CD4-positive, alpha-beta T cell treated with Interleukin-4 for 4 hours (primary cell): ENCODE results near the gene ACACB.

ENCODE experiments used
- DNase-seq: peaks from one replicate; pipeline ENCODE4 v3.0.0-alpha.2; 2020

The ACACB gene

DNA sequence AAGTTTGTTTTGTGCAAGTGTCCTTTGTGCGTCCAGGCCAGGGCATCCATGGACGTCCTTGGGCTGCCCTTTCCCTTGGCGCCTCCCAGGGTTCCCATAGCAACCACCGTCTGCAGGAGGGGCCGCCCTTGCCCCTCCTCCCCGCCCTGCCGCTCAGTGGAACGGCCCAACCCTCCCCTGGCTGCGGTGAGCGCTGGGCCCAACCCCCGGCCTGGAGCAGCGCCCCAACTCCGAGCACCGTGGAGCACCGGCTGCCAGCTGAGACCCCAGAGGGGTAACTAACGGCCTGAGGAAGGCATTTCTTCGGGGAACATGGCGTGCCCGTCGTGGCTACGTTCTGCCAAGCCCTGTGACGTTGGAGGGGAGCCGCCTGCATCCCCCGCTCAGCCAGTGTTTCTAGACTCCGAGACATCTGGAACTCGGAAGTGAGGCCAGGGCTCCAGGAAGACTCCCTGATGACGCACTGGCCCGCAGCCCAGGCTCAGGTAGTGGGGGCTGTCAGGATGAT is 5.3 kb upstream of the ACACB start:
- peak; percentile 38 for DNase-seq

DNA sequence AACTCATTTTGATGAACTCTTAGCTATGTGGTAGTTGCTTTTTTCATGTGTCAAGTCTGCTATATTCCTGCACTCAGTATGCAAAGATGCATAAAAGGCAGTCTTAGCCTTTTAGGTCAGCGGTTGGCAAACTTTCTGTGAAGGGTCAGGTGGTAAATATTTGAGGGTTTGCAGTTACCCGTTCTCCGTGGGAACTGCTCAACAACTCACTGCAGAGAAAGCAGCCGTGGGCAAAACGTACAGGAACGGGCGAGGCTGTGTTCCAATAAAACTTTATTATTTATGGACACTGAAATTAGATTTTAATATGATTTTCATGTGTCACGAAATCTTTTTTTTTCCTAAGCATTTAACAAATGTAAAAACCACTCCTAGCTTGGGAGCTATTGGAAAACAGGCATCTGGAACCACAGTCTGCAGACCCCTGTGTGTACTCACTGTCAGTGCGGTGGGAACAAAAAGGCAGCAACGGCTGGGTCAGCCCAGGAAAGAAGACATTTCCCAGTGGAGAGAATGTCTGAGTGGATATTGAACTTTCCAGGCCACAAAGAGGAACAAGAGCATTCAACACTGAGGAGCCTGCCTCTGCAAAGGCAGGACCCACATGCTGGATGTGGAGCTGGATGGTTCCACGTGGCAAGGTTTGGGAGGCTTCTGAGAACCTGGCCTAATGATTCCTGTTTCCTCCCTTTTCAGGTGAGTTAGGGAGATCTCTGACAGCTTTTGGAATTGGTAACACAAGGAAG is 3.5 kb upstream of the ACACB start:
- no peak for DNase-seq

DNA sequence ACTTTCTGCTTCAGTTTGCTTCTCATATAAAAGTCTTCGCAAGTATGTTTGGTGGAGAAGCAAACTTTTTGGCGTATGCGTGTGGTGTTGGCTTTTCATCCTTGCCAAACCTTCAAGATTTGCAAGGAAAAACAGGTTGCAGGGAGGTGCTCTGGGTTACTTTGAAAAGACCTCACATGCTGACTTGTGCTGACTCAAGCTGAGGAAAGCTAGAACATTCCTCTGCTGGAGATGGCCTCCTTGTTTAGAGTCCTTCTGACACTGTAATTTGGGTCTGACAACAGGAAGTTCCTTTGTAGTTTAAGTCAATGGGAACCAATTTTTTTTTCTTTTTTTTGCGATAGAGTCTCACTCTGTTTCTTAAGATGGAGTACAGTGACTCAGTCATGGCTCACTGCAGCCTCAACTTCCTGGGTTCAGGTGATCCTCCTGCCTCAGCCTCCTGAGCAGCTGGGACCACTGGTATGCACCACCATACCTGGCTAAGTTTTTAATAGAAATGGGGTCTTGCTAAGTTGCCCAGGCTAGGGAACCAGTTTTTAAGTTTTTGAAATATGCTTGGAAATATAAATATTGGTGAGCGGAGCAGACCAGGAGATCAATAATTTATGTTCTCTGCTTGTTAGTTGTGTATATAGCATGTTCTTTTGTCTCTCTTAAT is 2.6 kb upstream of the ACACB start:
- no peak for DNase-seq

DNA sequence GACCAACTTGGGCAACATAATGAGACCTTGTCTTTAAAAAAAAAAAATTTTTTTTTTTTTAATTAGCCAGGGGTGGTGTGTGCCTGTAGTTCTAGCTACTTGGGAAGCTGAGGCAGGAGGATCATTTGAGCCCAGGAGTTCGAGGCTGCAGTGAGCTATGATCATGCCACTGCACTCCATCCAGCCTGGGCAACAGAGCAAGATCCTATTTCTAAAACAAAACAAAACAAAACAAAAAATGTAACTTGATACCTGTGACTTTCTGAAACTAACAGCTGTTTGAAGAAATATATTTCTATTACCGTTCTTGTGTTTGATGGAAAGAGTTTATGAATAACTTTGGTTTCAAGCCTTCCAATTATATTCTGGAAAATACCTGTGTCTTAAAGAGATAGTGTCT is 1.7 kb upstream of the ACACB start:
- no peak for DNase-seq

DNA sequence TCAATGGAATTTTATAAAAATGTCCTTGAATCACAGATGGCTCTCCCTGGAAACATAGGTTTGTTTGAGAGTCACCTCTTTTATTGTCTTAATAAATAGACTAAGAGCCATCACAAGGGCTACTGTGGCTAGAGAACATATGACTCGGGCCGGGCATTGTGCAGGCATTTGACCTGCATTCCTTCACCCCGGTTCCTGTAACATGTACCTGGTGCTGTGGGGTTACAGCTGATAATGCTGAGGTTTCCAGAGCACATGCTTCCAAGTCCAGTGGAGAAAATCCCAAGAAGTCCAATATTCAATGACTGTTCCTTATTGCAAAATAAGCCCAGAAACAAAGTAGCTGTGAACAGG is 1.0 kb upstream of the ACACB start:
- no peak for DNase-seq

DNA sequence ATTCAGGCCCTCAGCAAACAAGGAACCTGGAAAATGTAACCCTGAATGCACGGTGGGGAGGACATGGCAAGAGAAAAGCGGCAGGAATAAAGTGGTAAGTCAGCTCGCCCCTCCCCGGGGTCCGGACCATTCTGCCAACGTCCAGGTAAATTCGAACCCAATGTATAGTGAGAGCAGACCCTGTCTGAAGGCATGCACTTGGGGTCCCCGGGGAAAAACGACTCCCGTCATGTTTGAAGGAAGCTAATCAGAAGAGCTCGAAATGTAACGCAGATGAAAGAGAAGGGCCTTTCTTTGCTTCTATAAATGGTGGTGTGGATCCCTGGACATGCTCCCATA is 193 bp downstream of the ACACB start:
- DNase-seq, result no peak

DNA sequence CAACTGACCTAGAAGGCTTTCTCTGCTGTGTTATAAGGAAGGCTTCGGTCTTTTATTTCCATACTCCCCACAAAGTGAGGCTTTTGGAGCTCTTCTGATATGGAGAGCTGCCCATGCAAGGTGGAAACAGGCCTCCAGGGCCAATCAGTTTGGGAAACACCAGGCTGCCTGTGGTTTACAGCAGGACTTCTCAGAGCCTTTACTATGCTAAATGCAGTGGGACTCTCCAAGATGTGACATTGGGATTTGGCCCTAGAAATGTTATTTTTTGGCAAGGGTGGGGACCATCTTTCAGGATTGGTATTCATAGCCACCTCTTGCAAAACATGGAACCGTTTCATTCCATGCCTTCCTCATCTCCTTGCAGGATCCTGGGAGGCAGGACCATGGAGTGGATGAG is 3.7 kb downstream of the ACACB start:
- DNase-seq, result no peak

DNA sequence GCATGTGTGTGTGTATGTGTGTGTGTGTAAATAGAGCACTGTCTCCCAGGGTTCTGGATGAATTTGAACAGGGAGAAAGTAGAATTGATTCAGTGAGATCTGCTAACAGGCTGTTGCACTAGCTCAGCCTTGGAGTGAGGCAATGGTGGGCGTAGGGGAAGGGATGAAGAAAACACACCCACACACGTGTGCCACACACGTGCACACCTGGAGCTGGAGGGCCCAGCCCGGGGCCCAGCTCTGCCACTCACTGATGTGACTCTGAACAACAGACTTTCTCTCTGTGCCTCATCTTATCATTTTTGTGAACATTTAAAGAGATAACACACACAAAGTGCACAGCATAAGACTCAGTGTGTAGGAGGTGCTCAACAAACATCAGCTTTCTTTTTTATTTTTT is 4.2 kb downstream of the ACACB start:
- no peak for DNase-seq

DNA sequence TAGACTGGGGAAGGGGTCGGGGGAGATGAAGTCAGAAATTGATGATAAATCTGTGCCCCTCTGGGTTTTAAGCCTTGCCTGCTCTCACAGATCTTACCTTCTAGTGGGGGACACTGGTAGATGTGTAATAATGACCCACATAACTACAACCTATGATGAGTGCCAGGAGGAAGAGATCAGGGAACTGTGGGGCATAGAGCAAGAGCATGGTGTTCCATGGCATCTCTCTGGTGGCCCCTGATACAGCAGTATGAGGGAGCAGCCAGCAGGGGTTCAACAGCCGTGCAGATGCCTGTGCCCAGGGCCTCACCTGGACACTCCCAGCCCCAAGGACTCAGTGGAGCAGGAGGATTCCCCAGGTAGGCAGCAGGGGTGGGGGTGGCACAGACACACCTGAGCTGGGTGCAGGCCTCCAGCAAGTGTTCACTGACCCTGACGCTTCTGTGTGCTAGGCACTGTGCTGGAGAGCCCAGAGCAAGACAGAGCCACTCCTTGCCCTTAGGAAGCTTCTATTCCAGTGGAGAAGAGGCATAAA is 5.0 kb downstream of the ACACB start:
- DNase-seq, result no peak

DNA sequence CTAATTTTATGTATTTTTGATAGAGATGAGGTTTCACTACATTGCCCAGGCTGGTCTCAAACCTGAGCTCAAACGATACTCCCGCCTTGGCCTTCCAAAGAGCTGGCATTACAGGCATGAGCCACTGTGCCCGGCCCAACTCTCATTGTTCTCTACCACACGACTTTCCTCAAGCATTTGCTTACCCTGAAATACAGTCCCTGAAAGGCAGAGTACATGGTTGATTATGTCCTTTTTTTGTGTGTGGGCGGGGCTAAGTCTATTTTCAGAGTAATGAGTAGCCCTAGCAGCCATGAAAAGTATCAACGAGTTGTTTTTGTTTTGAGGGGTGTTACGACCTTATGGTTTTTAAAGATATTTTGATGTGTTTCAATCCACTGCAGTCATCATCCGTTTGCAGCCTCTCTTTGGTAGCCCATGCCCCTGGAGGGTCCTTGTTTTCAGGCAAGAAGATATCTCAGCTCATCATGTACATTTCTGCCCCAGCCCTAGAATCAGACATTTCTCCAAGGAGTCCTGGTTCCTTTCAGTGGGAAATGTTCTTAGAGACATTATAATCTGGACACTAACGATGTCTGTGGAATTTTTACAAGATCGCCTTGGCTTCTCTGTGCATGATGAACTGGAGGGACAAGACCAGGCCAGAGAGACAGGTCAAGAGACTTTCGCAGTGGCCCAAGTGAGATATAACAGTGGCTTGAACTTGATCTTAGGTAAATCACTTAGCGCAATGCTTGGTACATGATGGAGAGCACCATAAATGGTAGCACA is 8.7 kb downstream of the ACACB start:
- no peak for DNase-seq

DNA sequence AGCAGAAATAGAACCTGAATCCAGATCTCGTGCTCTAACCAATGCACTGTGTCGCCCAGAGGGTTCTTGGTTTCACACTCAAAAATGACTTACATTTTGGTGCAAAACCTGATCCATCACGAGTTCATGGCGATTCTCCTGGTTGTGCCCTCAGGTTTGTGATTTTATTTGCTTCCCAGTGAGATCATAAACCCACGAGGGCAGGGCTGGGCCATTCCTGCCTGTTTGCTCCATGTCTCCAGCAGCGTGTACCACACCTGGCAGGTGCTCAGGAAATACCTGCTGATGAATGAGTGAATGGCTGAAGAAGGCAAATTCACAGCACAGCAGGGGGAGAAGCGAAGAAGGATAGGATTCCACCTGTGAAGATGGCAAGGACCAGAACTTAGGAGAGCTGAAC is 9.4 kb downstream of the ACACB start:
- no peak for DNase-seq

DNA sequence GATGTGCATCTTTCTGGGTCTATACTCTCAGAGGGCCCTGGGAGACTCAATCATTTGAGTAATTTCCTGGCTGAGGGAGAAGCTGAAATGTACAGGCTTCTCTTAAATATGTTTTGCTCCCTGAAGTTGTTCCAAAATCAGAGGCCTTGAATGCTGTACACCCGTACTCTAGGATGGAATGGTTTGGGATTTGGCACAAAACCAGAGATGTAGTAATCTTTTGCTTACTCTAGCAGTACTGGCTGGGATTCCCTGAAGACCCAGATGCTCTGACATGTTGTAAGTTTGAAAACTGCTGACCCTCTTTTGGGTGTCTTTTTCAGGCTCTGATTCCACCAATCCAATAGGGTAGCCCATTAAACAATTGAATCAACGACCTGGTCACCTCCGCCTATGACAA is 10.4 kb downstream of the ACACB start:
- DNase-seq, result no peak

DNA sequence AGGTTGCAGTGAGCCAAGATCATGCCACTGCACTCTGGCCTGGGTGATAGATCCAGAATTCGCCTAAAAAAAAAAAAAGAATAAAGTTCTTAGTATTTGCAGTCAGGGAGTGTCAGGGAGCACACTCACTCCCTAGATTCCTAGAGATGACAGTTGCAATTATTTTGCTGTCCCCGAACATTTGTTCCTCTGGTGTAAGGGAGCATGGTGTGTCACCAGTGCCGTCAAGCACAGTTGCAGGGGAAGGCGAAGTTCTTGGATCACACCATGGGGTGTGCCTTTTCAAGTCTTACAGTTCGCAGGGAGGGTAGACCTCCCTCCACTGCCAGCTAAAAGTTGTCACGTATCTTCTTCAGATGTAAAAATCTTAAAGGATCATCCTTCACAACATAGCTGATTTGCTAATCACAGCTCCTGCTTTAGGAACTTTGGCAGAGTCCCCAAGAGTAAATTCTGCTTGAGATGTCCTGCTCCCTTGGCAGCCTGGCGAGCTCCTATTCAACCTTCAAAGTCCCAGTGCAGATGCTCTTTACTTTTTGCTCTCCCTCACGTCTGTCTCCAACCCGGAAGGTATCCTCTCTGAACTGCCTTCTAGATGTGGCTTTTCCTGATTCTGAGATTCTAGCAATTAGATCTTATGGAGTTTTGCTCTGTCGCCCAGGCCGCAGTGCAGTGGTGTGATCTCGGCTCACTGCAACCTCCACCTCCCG is 11.3 kb downstream of the ACACB start:
- DNase-seq, result no peak

DNA sequence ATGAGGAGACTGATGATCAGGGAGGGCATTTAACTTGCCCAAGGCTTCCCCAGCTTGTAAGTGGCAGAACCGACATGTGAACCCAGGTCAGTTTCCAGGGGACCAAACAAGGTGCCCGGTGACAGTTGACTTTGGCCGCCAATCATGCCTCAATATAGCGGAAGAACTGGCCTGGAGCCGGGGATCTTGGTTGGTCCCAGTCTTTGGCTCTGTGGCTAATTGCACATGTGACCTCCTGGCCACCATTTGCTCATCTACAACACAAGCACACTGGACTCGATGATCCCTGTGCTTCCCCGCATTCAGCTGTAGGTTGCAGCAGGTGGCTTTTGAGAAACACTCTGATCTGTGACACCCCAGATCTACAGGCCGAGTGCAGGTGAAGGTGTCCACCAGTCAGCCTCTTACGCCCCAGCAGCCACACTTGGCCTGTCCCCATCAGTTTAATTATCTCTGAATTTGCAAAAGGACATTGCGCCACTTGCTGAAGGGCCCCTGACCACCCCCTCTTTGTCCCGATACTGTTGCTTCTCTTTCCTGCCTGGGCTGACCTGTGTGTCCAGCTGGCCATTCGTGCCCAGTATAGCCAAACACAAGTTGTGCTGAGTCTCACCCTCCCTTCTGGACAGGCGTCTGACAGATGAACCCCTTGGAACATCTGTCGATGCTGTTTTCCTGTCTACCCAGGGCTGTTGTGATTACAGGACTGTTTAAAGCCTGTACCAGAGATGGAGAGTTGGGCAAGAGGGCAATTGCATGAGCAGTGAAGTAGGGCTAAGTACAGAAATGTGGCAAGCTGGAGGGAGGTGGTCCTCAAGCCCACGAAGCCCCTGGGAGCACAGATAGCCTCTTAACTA is 14.1 kb downstream of the ACACB start:
- no peak for DNase-seq

DNA sequence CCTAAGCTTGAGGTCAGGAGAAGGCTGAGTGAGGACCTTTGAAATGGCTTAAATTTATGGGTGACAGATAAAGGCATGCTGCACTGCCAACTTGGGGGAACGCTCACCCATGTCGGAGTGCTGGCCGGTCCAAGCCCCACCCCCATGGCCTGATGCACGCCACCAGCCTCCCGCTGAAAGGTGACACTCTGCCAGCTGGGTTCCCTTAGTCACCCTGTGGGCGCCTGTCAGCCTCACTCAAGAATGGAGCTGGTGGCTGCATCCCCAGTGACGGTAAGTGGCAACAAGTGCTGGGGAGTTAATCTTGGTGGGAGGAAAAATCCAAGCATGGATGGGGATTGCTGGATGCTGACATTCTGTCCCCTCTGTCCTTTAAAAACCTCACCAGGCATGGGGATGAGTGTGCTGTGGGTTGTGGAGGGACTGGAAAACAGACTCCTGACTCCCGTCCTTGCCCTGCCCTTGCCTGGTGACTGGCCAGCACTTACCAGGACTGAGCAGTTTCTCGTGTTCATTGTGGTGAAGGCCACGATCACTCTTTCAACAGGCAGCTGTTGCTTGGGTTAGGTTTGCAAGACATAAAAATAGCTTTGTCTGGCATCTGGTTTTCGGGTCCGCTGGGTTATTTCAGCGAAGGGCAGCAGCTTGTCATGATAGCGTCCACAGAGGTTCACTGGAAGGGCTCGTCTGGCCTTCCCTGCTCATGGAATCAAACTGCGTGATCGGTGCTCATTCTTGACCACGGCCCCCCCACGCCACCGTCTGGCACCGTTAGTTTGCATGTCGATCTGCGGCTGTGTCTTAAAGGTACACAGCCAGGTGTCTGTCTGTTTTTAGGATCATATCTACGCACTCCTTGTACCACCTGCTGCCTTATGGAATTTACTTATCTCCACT is 15.0 kb downstream of the ACACB start:
- no peak for DNase-seq

DNA sequence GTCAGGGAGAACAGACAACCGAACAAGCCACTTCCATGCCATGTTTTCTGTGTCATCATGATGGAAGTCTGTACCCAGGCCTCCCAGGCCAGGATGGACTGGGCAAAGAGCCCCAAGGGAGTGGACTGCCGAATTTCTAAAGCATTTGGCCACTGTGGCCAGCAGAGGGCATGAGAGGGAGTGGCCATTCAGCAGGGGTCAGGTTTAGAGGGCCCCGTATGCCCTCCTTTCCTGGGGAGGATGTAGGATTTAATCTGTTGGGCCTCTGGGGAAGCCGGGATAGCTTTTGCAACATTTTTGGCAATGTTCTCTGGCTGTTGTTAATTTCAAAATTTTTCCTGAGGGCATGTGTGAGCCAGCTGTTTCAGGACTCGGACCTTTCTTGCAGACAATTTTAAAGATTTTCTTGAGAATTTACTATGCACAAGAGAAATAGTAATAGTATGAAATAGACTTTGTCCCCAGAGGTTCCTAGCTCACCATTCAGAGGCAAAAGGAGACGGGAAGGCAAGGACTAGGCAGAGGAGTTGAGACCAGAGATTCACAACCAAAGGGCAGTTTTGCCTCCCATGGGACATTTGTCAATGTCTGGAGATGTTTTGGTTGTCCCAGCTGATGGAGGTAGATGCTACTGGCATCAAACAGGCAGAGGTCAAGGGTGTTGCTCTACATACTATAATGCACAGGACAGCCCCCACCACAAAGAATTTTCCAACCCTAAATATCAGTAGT is 18.0 kb downstream of the ACACB start:
- DNase-seq, result no peak

DNA sequence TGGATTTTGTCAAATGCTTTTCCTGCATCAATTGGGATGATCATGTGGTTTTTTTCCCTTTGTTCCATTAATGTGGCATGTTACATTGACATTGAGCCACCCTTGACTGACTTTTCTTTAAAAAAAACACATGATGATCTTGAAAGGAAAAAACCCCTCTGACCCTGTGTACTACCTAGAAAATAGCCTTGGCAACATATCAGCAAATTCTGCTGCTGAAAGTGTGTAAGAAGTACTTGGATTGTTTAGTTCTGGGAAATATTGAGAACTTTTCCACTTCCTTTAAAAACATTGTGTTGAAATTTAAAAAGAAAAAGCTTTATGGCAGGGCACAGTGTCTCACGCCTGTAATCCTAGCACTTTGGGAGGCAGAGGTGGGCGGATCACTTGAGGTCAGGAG is 20.7 kb downstream of the ACACB start:
- no peak for DNase-seq

DNA sequence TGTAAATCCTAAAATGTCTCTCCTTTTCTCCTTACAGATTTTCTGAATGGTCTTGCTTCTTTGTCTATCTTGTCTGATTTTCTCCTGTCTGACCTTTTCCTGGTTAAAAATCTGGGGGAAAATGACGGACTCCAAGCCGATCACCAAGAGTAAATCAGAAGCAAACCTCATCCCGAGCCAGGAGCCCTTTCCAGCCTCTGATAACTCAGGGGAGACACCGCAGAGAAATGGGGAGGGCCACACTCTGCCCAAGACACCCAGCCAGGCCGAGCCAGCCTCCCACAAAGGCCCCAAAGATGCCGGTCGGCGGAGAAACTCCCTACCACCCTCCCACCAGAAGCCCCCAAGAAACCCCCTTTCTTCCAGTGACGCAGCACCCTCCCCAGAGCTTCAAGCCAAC is 23.0 kb downstream of the ACACB start:
- DNase-seq, result no peak

DNA sequence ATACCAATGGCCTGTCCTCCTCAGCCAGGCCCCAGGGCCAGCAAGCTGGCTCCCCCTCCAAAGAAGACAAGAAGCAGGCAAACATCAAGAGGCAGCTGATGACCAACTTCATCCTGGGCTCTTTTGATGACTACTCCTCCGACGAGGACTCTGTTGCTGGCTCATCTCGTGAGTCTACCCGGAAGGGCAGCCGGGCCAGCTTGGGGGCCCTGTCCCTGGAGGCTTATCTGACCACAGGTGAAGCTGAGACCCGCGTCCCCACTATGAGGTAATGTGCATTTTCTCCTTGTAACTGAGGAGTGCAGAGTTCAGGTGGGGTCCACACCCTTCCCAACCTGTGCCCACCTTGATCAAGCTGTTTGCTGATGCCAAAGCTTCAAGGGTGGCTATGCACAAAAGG is 23.4 kb downstream of the ACACB start:
- no peak for DNase-seq

DNA sequence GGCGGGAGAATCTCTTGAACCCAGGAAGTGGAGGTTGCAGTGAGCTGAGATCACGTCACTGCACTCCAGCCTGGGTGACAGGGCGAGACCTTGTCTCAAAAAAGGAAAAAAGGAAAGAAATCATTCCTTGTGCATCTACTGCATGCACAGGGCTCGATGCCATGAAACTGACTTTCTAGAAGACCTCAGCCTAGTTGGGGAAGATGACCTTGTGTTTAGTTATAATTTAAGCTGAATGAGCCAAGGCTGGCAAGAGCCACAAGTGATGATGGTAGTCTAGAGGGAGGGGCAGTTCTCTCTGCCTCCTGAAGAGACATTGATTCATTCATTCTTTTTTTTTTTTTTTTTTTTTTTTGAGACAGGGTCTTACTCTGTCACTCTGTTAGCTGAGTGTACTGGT is 24.2 kb downstream of the ACACB start:
- no peak for DNase-seq
